Tibial nerve (tissue), 4 donors: Measurements from ENCODE around the gene CLEC19A. TPM values are rescaled to one million over a fixed set of nuclear protein-coding genes. Genes with fewer than 3 reads are reported as not detected.

Experiments
- DNase-seq, 2 donors: peaks; one replicate each; pipeline ENCODE4 v3.0.0-alpha.2; 2019; ENCODE audit warnings: low spot score in 2 of 2
- H3K27ac ChIP-seq, 4 donors: fragments of 200-600 bp; sonication (generic) in 3 of 4; one replicate each; pipeline ENCODE4 v1.5.1; 2017 to 2019; ENCODE audit warnings: mild to moderate bottlenecking in 1 of 4
- H3K27me3 ChIP-seq, 2 donors: fragments of 200-600 bp; sonication (generic) in 1 of 2; one replicate each; pipeline versions ENCODE4 v1.5.1 to v1.6.0; 2017 to 2019
- H3K36me3 ChIP-seq, 3 donors: fragments of 200-600 bp; sonication (generic); one replicate each; pipeline ENCODE4 v1.5.1; 2018 to 2019
- H3K4me1 ChIP-seq, 4 donors: fragments of 200-600 bp; sonication (generic) in 3 of 4; one replicate each; pipeline ENCODE4 v1.5.1; 2017 to 2019
- H3K4me3 ChIP-seq, 4 donors: fragments of 200-600 bp; sonication (generic) in 3 of 4; one replicate each; pipeline ENCODE4 v1.5.1; 2017 to 2019; ENCODE audit warnings: mild to moderate bottlenecking in 1 of 4, moderate library complexity in 1 of 4
- H3K9me3 ChIP-seq, 4 donors: fragments of 200-600 bp; sonication (generic) in 3 of 4; one replicate each; pipeline ENCODE4 v1.5.1; 2017 to 2019
- CTCF ChIP-seq, 5 experiments: fragments of 200-600 bp in 3 of 5; fragments of 450-650 bp in 2 of 5; sonication (generic) in 3 of 5; IDR thresholded peaks; one replicate each; pipeline ENCODE4 v1.5.1; 2016 to 2019; ENCODE audit warnings: antibody characterized with exemption in 5 of 5, mild to moderate bottlenecking in 3 of 5, moderate library complexity in 2 of 5
- EP300 ChIP-seq, 2 donors: sonication (generic); formaldehyde crosslinking; IDR thresholded peaks; one replicate each; pipeline ENCODE4 v1.6.1; 2017; ENCODE audit warnings: antibody characterized with exemption in 2 of 2, mild to moderate bottlenecking in 1 of 2
- POLR2A ChIP-seq, 2 donors: fragments of 450-650 bp; IDR thresholded peaks; one replicate each; pipeline ENCODE4 v1.6.1; 2017; ENCODE audit warnings: antibody characterized with exemption in 2 of 2, mild to moderate bottlenecking in 2 of 2, moderate library complexity in 2 of 2
- WGBS, 2 donors: methylation state at CpG; one replicate each; pipeline ENCODE4 v1.1.5; 2018; 5-methylcytosine and 5-hydroxymethylcytosine counted together
- total RNA-seq, 4 donors: library from RNA; depleted of rRNA; stranded (reverse); fragments of >200 nt; gene quantifications; one replicate each; pipeline ENCODE4 v1.1.0, GENCODE V29; 2016

The CLEC19A gene
- total RNA-seq, 4 donors from 2014 or later: not detected

- WGBS, 2 donors: 69 to 70% methylated on average over 4 of the region's 4 CpGs
- H3K27me3 ChIP-seq: no peaks in the 10 kb centered on the region
These were observed 70.8 kb downstream of the CLEC19A start for GRCh38 chr16:19356024-19356952.

GRCh38 chr16:19359556-19359955, 74.0 kb downstream of the CLEC19A start:
- no peaks in the 10 kb centered on the region for H3K36me3 ChIP-seq
- H3K27ac ChIP-seq: no peak overlapping the region
- no peaks in the 10 kb centered on the region for H3K4me1 ChIP-seq
- H3K4me3 ChIP-seq: no peak overlapping the region
- TF ChIP-seq CTCF (IDR thresholded peaks at IDR 0.05) (no peak), EP300 (IDR thresholded peaks at IDR 0.05) (no peak), POLR2A (IDR thresholded peaks at IDR 0.05) (no peak)
- no peak for DNase-seq
- H3K27me3 ChIP-seq: no peaks in the 10 kb centered on the region
- H3K9me3 ChIP-seq: peaks cover 0 to 3% (median 0%) of the 10 kb centered on the region in 4 donors
- WGBS, 2 donors: 87 to 92% methylated on average over 2 of the region's 2 CpGs

More at GRCh38 chr16:19356024-19356952, 70.8 kb downstream of the CLEC19A start:
- peaks cover 0 to 3% (median 0%) of the 10 kb centered on the region in 4 donors for H3K9me3 ChIP-seq
- no peaks in the 10 kb centered on the region for H3K4me1 ChIP-seq
- DNase-seq: no peak
- no peak overlapping the region for H3K4me3 ChIP-seq
- no peaks in the 10 kb centered on the region for H3K36me3 ChIP-seq
- H3K27ac ChIP-seq: no peak overlapping the region
- TF ChIP-seq POLR2A (IDR thresholded peaks at IDR 0.05) (no peak), CTCF (IDR thresholded peaks at IDR 0.05) (no peak), EP300 (IDR thresholded peaks at IDR 0.05) (no peak)

Other genes with a start within 250 kb of the CLEC19A start
- 10 to 100 TPM; 12.7 to 19.8 (median 14.2) TPM for gene COQ7, start 218.1 kb upstream of the CLEC19A start, total RNA-seq
- gene ITPRIPL2, start 171.8 kb upstream of the CLEC19A start, total RNA-seq: 10 to 100 TPM; 51.3 to 68.7 (median 59.6) TPM
- gene SYT17, start 117.5 kb upstream of the CLEC19A start, total RNA-seq: 10 to 100 TPM in 2 of 4 donors, 1 to 10 TPM in 2; 8.1 to 33.9 (median 12.7) TPM
- not detected for gene TMC5, start 132.2 kb downstream of the CLEC19A start, total RNA-seq
- gene GDE1, start 236.4 kb downstream of the CLEC19A start, total RNA-seq: 10 to 100 TPM; 40.6 to 58.1 (median 45.0) TPM
- gene CCP110, start 238.2 kb downstream of the CLEC19A start, total RNA-seq: 10 to 100 TPM; 24.9 to 33.9 (median 27.2) TPM